Adrenal gland (tissue), 12 donors: ENCODE data around the gene STK32A. TPM values are rescaled to one million over a fixed set of nuclear protein-coding genes. Genes with fewer than 3 reads are reported as not detected.

Experiments
- DNase-seq, 7 donors: peaks; one replicate each; pipeline ENCODE4 v3.0.0-alpha.2; 2019 to 2020
- H3K27ac ChIP-seq, 5 donors: fragments of 200-600 bp; sonication (generic) in 4 of 5; 1 replicate in 3 of 5; 2 replicates in 2 of 5; pipeline versions ENCODE4 v1.5.1 to v1.8.0; 2016 to 2020; ENCODE audit warnings: mild to moderate bottlenecking in 1 of 5
- H3K27me3 ChIP-seq: fragments of 200-600 bp; 2 replicates; pipeline ENCODE4 v1.8.0; 2021
- H3K36me3 ChIP-seq, 2 donors: fragments of 200-600 bp; replicated peaks in 1 of 2; 1 replicate in 1 of 2; 2 replicates in 1 of 2; pipeline versions ENCODE4 v1.5.1 to v1.8.0; 2018 to 2022
- H3K4me1 ChIP-seq, 2 donors: fragments of 200-600 bp; replicated peaks in 1 of 2; 1 replicate in 1 of 2; 2 replicates in 1 of 2; pipeline versions ENCODE4 v1.5.1 to v1.8.0; 2018 to 2021
- H3K4me3 ChIP-seq, 4 donors: fragments of 200-600 bp; sonication (generic) in 3 of 4; one replicate each; pipeline ENCODE4 v1.5.1; 2016 to 2018
- H3K9me3 ChIP-seq, 3 donors: fragments of 200-600 bp; sonication (generic) in 1 of 3; replicated peaks in 1 of 3; 1 replicate in 2 of 3; 2 replicates in 1 of 3; pipeline versions ENCODE4 v1.5.1 to v1.8.0; 2016 to 2021
- POLR2A ChIP-seq, 2 donors: fragments of 450-650 bp; IDR thresholded peaks; one replicate each; pipeline ENCODE4 v1.6.1; 2017; ENCODE audit warnings: antibody characterized with exemption in 2 of 2, mild to moderate bottlenecking in 2 of 2, moderate library complexity in 1 of 2
- WGBS, 4 donors: extraction: QIAGEN DNeasy Blood & Tissue Kit in 2 of 4; methylation state at CpG; one replicate each; pipeline versions ENCODE4 v1.1.5 to v1.1.7; 2013 to 2017; 5-methylcytosine and 5-hydroxymethylcytosine counted together
- intact Hi-C, 2 donors: fragments of 100-400 bp; cut with DNase I; formaldehyde crosslinking; loops; one replicate each; pipeline versions ENCODE4 v1.14.1 to v1.15.0; 2022 to 2023
- polyA plus RNA-seq, 3 donors: library from polyadenylated mRNA; stranded (reverse); fragments of 200-250 nt in 2 of 3; fragments of 350-450 nt in 1 of 3; fragmentation: Illumina TruSeq in 1 of 3; extraction: RNeasy Lipid Tissue Mini Kit (QIAGEN cat#74804) in 1 of 3; gene quantifications; one replicate each; pipeline ENCODE4 v1.2.3, GENCODE V29; 2013 to 2014
- total RNA-seq, 9 donors: library from RNA; depleted of rRNA in 4 of 9; stranded (reverse); fragments of >200 nt in 4 of 9; fragments of 120-200 nt in 1 of 9; fragmentation: NEBNext Ultra II Directional in 1 of 9; extraction: Animal tissue kit (Norgen Biotek cat#: 25700) in 1 of 9; gene quantifications; one replicate each; pipeline versions ENCODE4 v1.1.0 to v1.2.4, GENCODE V29; 2013 to 2023
- TF ChIP-seq, protein P1 (sequence below), 6 experiments: fragments of 450-650 bp in 4 of 6; fragments of 200-600 bp in 2 of 6; sonication (generic) in 1 of 6; IDR thresholded peaks; 1 replicate in 5 of 6; 2 replicates in 1 of 6; pipeline versions ENCODE4 v1.5.1 to v1.8.0; 2016 to 2021; ENCODE audit warnings: antibody characterized with exemption in 6 of 6, mild to moderate bottlenecking in 2 of 6, moderate library complexity in 1 of 6
- donor health status: healthy with polysubstance abuse.
- donor health status: Bipolar disorder and iron deficiency.
- donor health status: DM: yes; HTN: yes; CAD: no.
- donor health status: DM: no; HTN: no; CAD: no.
- donor health status: DM: no; HTN: no; CAD: no.
- donor health status: DM: yes; HTN: yes; CAD: no.

The STK32A gene
- total and polyA plus RNA-seq, 12 donors, result 1.8 to 46.0 (median 18.0) TPM

DNA sequence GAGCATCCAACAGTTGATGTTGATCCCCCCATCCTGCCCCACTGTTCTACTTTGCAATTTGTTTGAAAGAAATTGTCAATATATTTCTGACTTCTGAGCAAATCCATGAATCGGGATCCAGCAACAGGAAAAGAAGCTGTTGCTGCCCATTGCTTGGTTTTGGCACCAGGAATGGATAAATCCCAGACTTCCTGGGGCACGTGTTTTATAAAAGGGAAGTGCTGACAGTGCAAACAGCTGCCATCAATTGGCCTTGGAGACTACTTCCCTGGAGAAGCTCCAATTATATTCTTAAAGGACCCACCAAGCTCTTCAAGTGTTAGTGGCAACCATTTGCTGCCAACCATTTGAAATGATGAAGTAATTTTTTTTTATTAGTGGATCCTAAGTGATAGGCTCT, 13.7 kb downstream of the STK32A start:
- DNase-seq, result no peak
- WGBS, 4 donors, result 38 to 41% (median 38%) methylated on average over 2 of the region's 2 CpGs
- Histone ChIP-seq H3K27ac (no peak overlapping the region), H3K4me1 (no peaks in the 10 kb centered on the region), H3K27me3 (no peaks in the 10 kb centered on the region), H3K4me3 (no peak overlapping the region), H3K9me3 (peaks cover 0 to 5% (median 0%) of the 10 kb centered on the region in 3 donors), H3K36me3 (no peaks in the 10 kb centered on the region)
- TF ChIP-seq, protein P1, sequence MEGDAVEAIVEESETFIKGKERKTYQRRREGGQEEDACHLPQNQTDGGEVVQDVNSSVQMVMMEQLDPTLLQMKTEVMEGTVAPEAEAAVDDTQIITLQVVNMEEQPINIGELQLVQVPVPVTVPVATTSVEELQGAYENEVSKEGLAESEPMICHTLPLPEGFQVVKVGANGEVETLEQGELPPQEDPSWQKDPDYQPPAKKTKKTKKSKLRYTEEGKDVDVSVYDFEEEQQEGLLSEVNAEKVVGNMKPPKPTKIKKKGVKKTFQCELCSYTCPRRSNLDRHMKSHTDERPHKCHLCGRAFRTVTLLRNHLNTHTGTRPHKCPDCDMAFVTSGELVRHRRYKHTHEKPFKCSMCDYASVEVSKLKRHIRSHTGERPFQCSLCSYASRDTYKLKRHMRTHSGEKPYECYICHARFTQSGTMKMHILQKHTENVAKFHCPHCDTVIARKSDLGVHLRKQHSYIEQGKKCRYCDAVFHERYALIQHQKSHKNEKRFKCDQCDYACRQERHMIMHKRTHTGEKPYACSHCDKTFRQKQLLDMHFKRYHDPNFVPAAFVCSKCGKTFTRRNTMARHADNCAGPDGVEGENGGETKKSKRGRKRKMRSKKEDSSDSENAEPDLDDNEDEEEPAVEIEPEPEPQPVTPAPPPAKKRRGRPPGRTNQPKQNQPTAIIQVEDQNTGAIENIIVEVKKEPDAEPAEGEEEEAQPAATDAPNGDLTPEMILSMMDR (IDR thresholded peaks at IDR 0.05), result no peak
- no peak for TF ChIP-seq POLR2A (IDR thresholded peaks at IDR 0.05)
- intact Hi-C loops, result no loop called here

DNA sequence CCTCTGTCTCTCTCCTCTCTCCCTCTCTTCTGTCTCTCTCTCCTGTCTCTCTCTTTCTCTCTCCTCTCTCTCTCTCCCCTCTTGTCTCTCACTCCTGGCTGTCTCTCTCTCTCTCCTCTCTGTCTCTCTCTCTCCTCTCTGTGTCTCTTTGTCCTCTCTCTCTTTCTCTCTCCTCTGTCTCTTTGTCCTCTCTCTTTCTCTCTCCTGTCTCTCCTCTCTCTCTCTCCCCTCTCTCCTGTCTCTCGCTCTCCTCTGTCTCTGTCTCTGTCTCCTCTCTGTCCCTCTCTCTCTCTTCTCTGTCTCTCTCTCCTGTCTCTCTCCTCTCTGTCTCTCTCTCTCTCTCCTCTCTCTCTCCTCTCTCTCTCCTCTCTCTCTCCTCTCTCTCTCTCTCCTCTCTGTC, 25.0 kb downstream of the STK32A start:
- TF ChIP-seq POLR2A (IDR thresholded peaks at IDR 0.05), result no peak
- TF ChIP-seq, protein P1 (IDR thresholded peaks at IDR 0.05), result no peak
- H3K27ac ChIP-seq, result no peak overlapping the region
- 88 to 100% (median 90%) methylated on average over 1 of the region's 1 CpG for WGBS, 4 donors
- no peak overlapping the region for H3K4me3 ChIP-seq
- H3K27me3 ChIP-seq, result no peaks in the 10 kb centered on the region
- no peaks in the 10 kb centered on the region for H3K9me3 ChIP-seq
- DNase-seq, result no peak
- intact Hi-C loops, result no loop called here
- H3K4me1 ChIP-seq, result no peaks in the 10 kb centered on the region
- no peaks in the 10 kb centered on the region for H3K36me3 ChIP-seq

DNA sequence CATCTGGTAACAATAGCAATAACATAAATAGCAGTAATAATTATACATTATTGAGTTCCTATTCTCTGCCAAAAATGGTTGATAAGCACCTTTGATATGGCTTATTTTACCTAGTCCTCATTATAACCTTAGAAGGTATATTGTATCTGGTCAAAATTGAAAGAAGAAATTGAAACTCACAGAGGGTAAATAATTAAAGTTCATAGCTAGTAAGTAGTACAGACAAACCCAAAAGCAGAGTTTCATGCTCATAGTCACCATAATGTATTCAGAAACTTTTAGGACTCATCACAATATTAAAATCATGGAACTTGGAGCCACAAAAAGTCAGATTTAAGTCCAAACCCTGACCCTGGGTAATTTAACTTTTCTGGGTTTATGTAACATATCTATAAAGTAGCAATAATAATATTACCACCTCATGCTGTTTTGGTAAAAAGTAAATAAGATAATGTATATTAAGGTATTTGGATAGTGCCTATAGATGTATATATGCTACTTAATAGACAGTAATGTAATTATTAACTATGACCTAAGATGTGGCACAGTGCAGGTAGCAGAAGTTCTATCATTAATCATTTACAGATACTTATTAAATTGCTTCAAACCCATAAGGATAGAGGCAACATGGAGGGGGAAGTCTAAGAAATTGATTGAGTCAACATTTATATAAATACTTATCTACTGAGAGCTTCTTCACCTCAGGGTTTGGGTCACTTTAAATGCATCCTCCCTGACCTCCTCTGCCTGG, 32.4 kb downstream of the STK32A start:
- no peaks in the 10 kb centered on the region for H3K36me3 ChIP-seq
- intact Hi-C loops, result no loop called here
- TF ChIP-seq POLR2A (IDR thresholded peaks at IDR 0.05), result no peak
- TF ChIP-seq, protein P1 (IDR thresholded peaks at IDR 0.05), result no peak

DNA sequence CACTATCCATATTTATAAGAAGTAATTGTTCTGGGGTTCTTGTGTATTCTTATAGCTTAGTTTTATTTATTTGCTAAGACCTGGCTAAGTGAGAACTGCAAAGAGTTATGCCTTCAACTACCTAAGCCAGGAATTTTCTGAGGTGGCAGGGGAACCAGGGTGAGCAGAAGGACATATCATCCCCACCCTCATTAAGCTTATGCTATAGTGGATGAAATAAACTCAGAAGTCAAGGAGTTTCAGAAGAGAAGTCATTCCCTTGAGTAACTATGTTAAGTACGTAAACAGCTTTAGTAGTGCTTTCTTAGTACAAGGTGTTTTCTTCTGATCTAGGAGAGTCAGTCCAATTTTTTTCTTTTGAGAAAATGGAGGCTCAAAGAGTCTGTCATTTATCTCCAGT, 41.7 kb downstream of the STK32A start:
- Histone ChIP-seq H3K27me3 (no peaks in the 10 kb centered on the region), H3K4me3 (no peak overlapping the region), H3K9me3 (no peaks in the 10 kb centered on the region), H3K27ac (no peak overlapping the region), H3K36me3 (no peaks in the 10 kb centered on the region), H3K4me1 (peaks cover 0 to 4% of the 10 kb centered on the region in 2 donors)
- TF ChIP-seq, protein P1 (IDR thresholded peaks at IDR 0.05), result no peak
- no peak for TF ChIP-seq POLR2A (IDR thresholded peaks at IDR 0.05)
- intact Hi-C loops, result no loop called here
- no peak for DNase-seq
- 88 to 98% (median 93%) methylated on average over 1 of the region's 1 CpG for WGBS, 4 donors

More for the DNA sequence above, 32.4 kb downstream of the STK32A start:
- H3K9me3 ChIP-seq, result no peaks in the 10 kb centered on the region
- no peaks in the 10 kb centered on the region for H3K27me3 ChIP-seq
- no peaks in the 10 kb centered on the region for H3K4me1 ChIP-seq
- no peak for DNase-seq
- H3K27ac ChIP-seq, result no peak overlapping the region
- H3K4me3 ChIP-seq, result no peak overlapping the region
